HG03520 (cell line): ENCODE data around the gene GTF2A2.
"Not testable (repeated sequence)": the region's sequence is repeated elsewhere in the genome, so short reads cannot be mapped to it uniquely, and the experiment has no call there.

Source experiments
- ATAC-seq: cut with Tn5 transposase; IDR thresholded peaks from one replicate; pipeline ENCODE4 v1.9.1; 2021; ENCODE audit warnings: mild to moderate bottlenecking, moderate library complexity; ENCODE audit not compliant: unreplicated experiment

Gene GTF2A2

GRCh38 chr15:59656897-59657634 is at the start of gene GTF2A2:
Gene GTF2A2 (minus strand): TSS chr15:59657515. CDS start chr15:59652277, 5,238 bp downstream.
- ATAC-seq: peak; percentile 96

DNA sequence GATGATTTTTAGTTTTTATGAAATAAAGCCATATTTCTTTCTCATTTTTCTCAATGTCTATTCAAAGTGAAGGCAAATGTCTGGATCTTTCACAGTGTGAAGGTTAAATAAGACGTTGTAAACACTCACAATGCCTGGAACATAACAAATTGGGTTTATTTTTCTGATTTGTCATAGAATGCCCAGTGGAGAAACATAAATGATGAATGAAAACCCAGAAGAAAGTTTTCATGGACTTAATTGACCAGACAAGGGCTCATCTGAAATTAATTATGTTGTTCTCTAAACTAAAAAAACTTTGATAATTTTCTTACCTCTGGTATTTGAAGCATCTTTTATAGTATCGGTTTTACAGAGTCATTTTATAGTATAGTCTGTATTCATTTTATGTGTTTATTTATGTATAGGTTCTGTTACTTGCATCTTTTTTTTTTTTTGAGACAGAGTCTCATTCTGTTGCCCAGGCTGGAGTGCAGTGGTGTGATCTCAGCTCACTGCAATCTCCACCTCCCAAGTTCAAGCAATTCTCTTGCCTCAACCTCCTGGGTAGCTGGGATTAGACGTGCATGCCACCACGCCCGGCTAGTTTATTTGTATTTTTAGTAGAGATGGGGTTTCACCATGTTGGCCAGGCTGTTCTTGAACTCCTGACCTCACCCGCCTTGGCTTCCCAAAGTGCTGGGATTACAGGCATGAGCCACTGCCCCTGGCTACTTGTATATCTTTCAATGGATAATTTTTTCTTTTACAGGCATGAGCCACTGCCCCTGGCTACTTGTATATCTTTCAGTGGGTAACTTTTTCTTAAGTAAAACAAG is 46.9 kb upstream of the GTF2A2 start:
- ATAC-seq: no peak

DNA sequence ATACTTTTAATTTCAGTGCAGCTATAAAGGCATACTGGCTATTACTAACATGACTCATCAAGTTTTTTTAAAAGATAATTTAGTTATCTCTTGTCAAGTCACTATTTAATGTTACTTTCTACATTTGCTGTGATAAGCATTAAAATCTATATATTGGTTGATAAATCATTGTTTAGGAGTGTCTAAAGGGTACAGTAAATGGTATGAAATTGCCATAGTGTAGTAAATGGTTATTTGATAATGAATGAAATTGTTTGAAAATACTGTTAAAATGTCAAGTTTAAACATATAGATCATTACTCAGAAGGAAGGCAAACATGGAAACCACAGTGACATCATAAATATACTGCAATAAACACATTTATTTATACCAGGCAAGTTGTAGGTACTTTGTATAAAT is 45.0 kb upstream of the GTF2A2 start:
- no peak for ATAC-seq

GRCh38 chr15:59701880-59702279 is 44.6 kb upstream of the GTF2A2 start:
- no peak for ATAC-seq

GRCh38 chr15:59699810-59700431 is 42.6 kb upstream of the GTF2A2 start:
- no peak for ATAC-seq

DNA sequence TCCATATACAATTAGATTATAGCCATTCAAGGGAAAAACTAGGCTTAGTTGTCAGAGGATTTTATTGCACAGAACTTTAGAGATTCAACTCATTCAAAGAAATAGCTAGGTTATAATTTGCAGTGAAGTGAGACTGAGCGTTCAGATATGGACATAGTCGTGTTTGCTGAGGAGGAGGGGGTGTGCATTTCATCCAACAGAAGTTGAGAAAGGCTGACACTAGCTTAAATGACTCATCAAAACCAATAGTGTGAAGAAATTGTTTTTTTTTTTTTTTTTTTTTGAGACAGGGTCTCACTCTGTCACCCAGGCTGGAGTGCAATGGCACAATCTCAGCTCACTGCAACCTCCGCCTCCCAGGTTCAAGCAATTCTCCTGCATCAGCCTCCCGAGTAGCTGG is 40.8 kb upstream of the GTF2A2 start:
- ATAC-seq: not testable (repeated sequence)

DNA sequence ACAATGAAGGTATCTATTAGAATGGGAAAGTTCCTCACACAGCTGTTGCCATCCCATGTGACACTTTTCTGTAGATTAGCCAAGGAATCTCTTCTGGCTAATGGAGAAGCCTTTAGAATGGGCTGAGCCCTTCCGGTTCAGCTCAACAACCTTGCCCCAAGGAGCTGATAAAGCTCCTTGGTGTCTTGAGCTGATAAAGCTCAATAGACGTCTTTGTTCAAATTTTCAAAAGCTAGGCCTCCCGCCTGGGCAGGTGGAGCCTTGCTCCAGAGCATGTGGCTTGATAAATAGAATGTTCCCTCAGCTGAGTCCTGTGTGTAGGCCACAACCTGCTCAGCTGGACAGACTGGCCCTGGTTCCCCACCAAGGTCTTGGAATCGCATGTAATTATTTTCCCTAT is 39.0 kb upstream of the GTF2A2 start:
- no peak for ATAC-seq

- no peak for ATAC-seq
Observed at GRCh38 chr15:59694779-59695178, 37.5 kb upstream of the GTF2A2 start.

- ATAC-seq: no peak
Observed at GRCh38 chr15:59691194-59691805, 34.0 kb upstream of the GTF2A2 start.

DNA sequence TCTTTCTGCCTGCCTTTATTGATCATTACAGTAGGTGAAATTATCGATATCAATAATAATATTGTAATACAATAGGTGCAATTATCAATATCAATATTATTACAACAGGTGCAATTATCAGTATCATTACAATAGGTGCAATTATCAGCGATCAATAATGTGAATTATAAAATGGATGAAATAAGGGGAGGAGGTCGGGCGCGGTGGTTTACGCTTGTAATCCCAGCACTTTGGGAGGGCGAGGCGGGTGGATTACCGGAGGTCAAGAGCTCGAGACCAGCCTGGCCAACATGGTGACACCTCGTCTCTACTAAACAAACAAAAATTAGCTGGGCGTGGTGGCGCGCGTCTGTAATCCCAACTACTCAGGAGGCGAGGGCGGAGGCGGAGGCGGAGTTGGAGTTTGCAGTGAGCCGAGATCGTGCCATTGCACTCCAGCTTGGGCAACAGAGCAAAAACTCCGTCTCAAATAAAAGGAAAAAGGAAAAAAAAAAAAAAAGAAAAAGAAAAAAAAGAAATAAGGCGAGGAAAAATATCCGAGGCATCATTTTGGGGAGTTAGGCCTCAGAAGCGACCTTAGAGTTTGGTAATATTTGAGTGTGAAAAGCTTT is 32.4 kb upstream of the GTF2A2 start:
- no peak for ATAC-seq

DNA sequence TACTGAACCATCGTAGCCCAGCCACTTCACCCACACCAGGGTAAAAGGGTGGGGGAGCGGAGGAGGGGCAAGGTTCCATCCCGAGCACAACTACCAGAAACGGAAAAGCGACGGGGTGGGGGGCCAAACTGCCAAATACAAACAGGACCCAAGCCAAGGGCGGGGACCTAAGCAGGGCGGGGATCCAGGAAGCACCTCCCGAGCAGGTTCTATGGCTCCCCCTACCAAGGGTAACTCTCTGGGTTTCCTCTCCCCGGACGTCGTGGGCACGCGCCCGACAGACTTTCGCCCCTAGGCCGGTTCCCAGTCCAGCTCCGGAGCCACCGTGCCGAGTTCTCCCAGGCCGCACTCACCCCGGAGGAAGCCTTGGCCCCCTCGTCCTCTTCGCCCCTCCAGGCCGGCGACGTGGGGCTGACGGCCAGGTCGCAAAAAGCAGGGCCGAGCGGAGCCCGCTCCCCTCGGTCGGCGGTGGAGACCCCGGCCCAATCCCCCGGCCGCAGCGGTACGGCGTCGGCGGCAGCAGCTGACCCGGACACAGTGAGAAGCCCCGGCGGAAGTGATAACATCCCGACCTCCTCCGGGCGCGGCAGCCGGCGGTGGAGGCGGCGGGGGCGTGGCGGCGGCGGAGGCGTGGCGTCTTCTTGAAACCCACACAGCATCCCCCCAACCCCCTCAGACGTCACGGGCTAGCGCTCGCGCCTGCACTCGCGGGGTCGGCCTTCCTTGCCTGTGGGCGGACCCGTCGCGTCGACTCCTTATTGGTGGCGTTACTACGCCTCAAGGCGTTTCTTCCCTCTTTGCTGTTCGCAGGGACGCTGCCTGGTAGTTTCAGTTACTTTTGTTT is 31.7 kb upstream of the GTF2A2 start, which contains the start of gene BNIP2:
Gene BNIP2, minus strand, starts transcription at position 539 of the 844 bp plus-strand sequence. CDS start 6,863 bp downstream, outside the sequence.
- ATAC-seq: peak; percentile 73

GRCh38 chr15:59688423-59688781 is 31.1 kb upstream of the GTF2A2 start:
- ATAC-seq: no peak

- peak; percentile 33 for ATAC-seq
Observed at GRCh38 chr15:59687836-59688235, 30.5 kb upstream of the GTF2A2 start.

GRCh38 chr15:59686389-59686788 is 29.1 kb upstream of the GTF2A2 start:
- ATAC-seq: no peak

DNA sequence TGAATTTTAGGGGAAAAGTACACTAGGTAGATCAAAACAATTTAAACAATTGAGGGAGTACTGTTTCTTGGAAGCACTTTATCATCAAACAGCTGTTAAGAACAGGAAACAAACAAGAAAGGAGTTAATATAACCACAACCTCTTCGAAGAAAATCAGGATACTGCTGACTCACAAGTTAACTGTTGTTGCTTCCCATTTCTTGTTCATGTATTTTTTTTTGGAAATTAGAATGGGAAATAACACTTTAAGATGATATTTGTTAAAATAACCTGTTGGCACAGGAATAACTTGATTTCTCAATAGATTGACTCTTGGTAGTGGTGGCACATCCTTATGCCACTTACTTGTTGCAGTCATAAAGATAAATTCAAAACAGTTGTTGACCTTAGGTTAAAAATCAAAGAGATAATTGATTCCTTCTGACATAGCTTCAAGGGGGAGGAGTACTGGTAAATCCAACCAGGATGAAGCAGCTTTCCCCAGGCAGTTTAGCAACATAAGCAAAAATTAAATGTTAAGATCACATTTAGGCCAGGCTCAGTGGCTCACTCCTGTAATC is 28.5 kb upstream of the GTF2A2 start:
- no peak for ATAC-seq

DNA sequence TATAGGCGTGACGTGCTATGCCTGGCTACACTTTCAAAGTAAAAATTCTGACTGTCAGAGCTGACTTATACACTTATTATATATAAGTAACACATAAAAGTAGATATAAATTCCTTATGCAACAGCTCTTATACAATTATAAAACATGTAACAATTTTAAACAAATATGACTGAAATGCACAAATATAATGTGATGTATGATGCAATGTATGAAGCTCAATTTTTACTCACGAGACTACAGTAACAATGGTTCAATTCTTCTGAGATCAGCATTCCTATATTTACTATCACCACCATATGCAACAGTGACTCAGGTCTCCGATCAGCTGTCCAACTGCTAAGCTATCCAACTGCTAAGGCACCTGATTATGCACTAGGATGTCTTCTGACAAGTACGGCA is 23.6 kb upstream of the GTF2A2 start:
- ATAC-seq: no peak

- ATAC-seq: no peak
Observed at GRCh38 chr15:59680346-59680745, 23.0 kb upstream of the GTF2A2 start.

GRCh38 chr15:59678620-59679019 is 21.3 kb upstream of the GTF2A2 start:
- no peak for ATAC-seq

- no peak for ATAC-seq
Observed at GRCh38 chr15:59678172-59678571, 20.9 kb upstream of the GTF2A2 start.

DNA sequence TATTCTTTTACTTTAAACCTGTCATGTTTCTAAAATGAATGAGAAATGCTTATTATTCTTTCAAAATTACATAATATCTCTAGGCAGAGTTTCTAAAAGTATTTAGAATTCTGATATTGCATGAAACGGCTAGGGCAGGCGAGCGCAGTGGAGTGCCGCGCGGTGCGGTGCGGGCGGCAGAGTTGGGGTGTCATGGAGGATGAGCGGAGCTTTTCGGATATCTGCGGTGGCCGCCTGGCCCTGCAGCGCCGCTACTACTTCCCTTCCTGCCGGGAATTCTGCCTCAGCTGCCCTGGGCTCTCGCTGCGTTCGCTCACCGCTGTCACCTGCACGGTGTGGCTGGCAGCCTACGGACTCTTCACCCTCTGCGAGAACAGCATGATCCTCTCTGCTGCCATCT is 19.2 kb upstream of the GTF2A2 start:
- no peak for ATAC-seq
